Measurements from ENCODE around the gene LCE3C. TPM values are rescaled to one million over a fixed set of nuclear protein-coding genes. Genes with fewer than 3 reads are reported as not detected.

Gene LCE3C
- total and polyA plus RNA-seq, 12 donors: not detected

- Histone ChIP-seq H3K9me3 (replicated peaks in 1 of 3) (no peaks in the 10 kb centered on the region), H3K4me3 (no peak overlapping the region), H3K4me1 (replicated peaks in 1 of 2) (no peaks in the 10 kb centered on the region), H3K36me3 (replicated peaks in 1 of 2) (no peaks in the 10 kb centered on the region), H3K27me3 (no peaks in the 10 kb centered on the region), H3K27ac (no peak overlapping the region)
- DNase-seq: no peak
- intact Hi-C loops (cut with DNase I): no loop called here
- TF ChIP-seq CTCF (IDR thresholded peaks at IDR 0.05) (no peak), POLR2A (IDR thresholded peaks at IDR 0.05) (no peak)
- WGBS, 4 donors: 48 to 63% (median 50%) methylated on average over 3 of the region's 3 CpGs
Observed at GRCh38 chr1:152643945-152644344, 43.9 kb downstream of the LCE3C start.

- WGBS, 4 donors: 38 to 49% (median 41%) methylated on average over 3 of the region's 3 CpGs
- DNase-seq: no peak
- TF ChIP-seq POLR2A (IDR thresholded peaks at IDR 0.05): no peak
- no peak for TF ChIP-seq CTCF (IDR thresholded peaks at IDR 0.05)
Observed at GRCh38 chr1:152645146-152645545, 45.1 kb downstream of the LCE3C start.

GRCh38 chr1:152646656-152647055 lies 46.6 kb downstream of the LCE3C start:
- Histone ChIP-seq H3K9me3 (replicated peaks in 1 of 3) (no peaks in the 10 kb centered on the region), H3K27ac (no peak overlapping the region), H3K36me3 (replicated peaks in 1 of 2) (no peaks in the 10 kb centered on the region), H3K4me1 (replicated peaks in 1 of 2) (no peaks in the 10 kb centered on the region), H3K27me3 (no peaks in the 10 kb centered on the region), H3K4me3 (no peak overlapping the region)
- intact Hi-C loops (cut with DNase I): no loop called here
- TF ChIP-seq CTCF (IDR thresholded peaks at IDR 0.05) (no peak), POLR2A (IDR thresholded peaks at IDR 0.05) (no peak)
- no peak for DNase-seq

More at GRCh38 chr1:152645146-152645545, 45.1 kb downstream of the LCE3C start:
- Histone ChIP-seq H3K27ac (no peak overlapping the region), H3K36me3 (replicated peaks in 1 of 2) (no peaks in the 10 kb centered on the region), H3K27me3 (no peaks in the 10 kb centered on the region), H3K9me3 (replicated peaks in 1 of 3) (no peaks in the 10 kb centered on the region), H3K4me1 (replicated peaks in 1 of 2) (no peaks in the 10 kb centered on the region), H3K4me3 (no peak overlapping the region)
- intact Hi-C loops (cut with DNase I): no loop called here

Small RNA genes lying within 50 kb of the gene (small RNA-seq; reads per million reads assigned to genes)
- gene LCE3A (0 reads per million in 2 donors), gene LCE3B (0 reads per million in 2 donors)

Other genes with a start within 250 kb of the LCE3C start
- not detected for gene FLG2, start 240.2 kb upstream of the LCE3C start, total RNA-seq
- gene FLG2, start 240.2 kb upstream of the LCE3C start, polyA plus RNA-seq: not detected
- gene CRNN, start 186.0 kb upstream of the LCE3C start, total RNA-seq: not detected
- gene CRNN, start 186.0 kb upstream of the LCE3C start, polyA plus RNA-seq: 1 to 10 TPM in 2 of 3 donors, not detected in 1; 1.0 to 2.1 TPM
- not detected for gene LCE5A, start 89.4 kb upstream of the LCE3C start, total RNA-seq
- not detected for gene LCE5A, start 89.4 kb upstream of the LCE3C start, polyA plus RNA-seq
- gene CRCT1, start 85.8 kb upstream of the LCE3C start, total RNA-seq: not detected
- not detected for gene CRCT1, start 85.8 kb upstream of the LCE3C start, polyA plus RNA-seq
- not detected for gene LCE3E, start 33.5 kb upstream of the LCE3C start, total RNA-seq
- not detected for gene LCE3E, start 33.5 kb upstream of the LCE3C start, polyA plus RNA-seq
- gene LCE3D, start 19.7 kb upstream of the LCE3C start, total RNA-seq: not detected
- not detected for gene LCE3D, start 19.7 kb upstream of the LCE3C start, polyA plus RNA-seq
- gene LCE3B, start 13.6 kb downstream of the LCE3C start, total RNA-seq: not detected
- not detected for gene LCE3B, start 13.6 kb downstream of the LCE3C start, polyA plus RNA-seq
- not detected for gene LCE3A, start 22.9 kb downstream of the LCE3C start, total RNA-seq
- not detected for gene LCE3A, start 22.9 kb downstream of the LCE3C start, polyA plus RNA-seq
- gene LCE2D, start 63.1 kb downstream of the LCE3C start, total RNA-seq: not detected
- not detected for gene LCE2D, start 63.1 kb downstream of the LCE3C start, polyA plus RNA-seq
- gene LCE2C, start 75.0 kb downstream of the LCE3C start, total RNA-seq: not detected
- gene LCE2C, start 75.0 kb downstream of the LCE3C start, polyA plus RNA-seq: not detected
- not detected for gene LCE2B, start 85.9 kb downstream of the LCE3C start, total RNA-seq
- not detected for gene LCE2B, start 85.9 kb downstream of the LCE3C start, polyA plus RNA-seq
- not detected for gene LCE2A, start 98.1 kb downstream of the LCE3C start, total RNA-seq
- not detected for gene LCE2A, start 98.1 kb downstream of the LCE3C start, polyA plus RNA-seq
- not detected for gene LCE4A, start 107.9 kb downstream of the LCE3C start, total RNA-seq
- not detected for gene LCE4A, start 107.9 kb downstream of the LCE3C start, polyA plus RNA-seq
- not detected for gene KPRP, start 157.8 kb downstream of the LCE3C start, total RNA-seq
- gene KPRP, start 157.8 kb downstream of the LCE3C start, polyA plus RNA-seq: not detected
- not detected for gene LCE1F, start 174.9 kb downstream of the LCE3C start, total RNA-seq
- not detected for gene LCE1F, start 174.9 kb downstream of the LCE3C start, polyA plus RNA-seq
- not detected for gene LCE1E, start 186.0 kb downstream of the LCE3C start, total RNA-seq
- gene LCE1E, start 186.0 kb downstream of the LCE3C start, polyA plus RNA-seq: not detected
- gene LCE1D, start 196.5 kb downstream of the LCE3C start, total RNA-seq: not detected
- not detected for gene LCE1D, start 196.5 kb downstream of the LCE3C start, polyA plus RNA-seq
- gene LCE1C, start 206.4 kb downstream of the LCE3C start, total RNA-seq: not detected
- gene LCE1C, start 206.4 kb downstream of the LCE3C start, polyA plus RNA-seq: not detected
- gene LCE1B, start 211.7 kb downstream of the LCE3C start, total RNA-seq: not detected
- gene LCE1B, start 211.7 kb downstream of the LCE3C start, polyA plus RNA-seq: not detected
- gene LCE1A, start 227.2 kb downstream of the LCE3C start, total RNA-seq: not detected
- gene LCE1A, start 227.2 kb downstream of the LCE3C start, polyA plus RNA-seq: not detected
- not detected for gene LCE6A, start 242.6 kb downstream of the LCE3C start, total RNA-seq
- gene LCE6A, start 242.6 kb downstream of the LCE3C start, polyA plus RNA-seq: not detected

Data from adrenal gland (tissue), 12 donors.